ENCODE results near the gene SLC13A4. TPM values are rescaled to one million over a fixed set of nuclear protein-coding genes. Genes with fewer than 3 reads are reported as not detected.

The SLC13A4 gene
- total and polyA plus RNA-seq, 7 donors, result 0.01 to 0.08 (median 0.03) TPM; not detected in 4

GRCh38 chr7:135726911-135727673 is 894 bp downstream of the SLC13A4 start:
- 94 to 95% (median 94%) methylated on average over 30 of the region's 30 CpGs for WGBS, 3 donors
- intact Hi-C loops (cut with DNase I), result no loop called here
- H3K4me1 ChIP-seq, result no peaks in the 10 kb centered on the region
- H3K27ac ChIP-seq, result no peak overlapping the region
- H3K4me3 ChIP-seq, result no peak overlapping the region
- H3K27me3 ChIP-seq (ENCODE audit: insufficient read depth in 3 of 3, low read length in 2 of 3), result no peaks in the 10 kb centered on the region
- H3K9me3 ChIP-seq, result no peaks in the 10 kb centered on the region
- no peak for TF ChIP-seq CTCF (IDR thresholded peaks at IDR 0.05)
- ATAC-seq (no peak), DNase-seq (no peak)
- no peaks in the 10 kb centered on the region for H3K36me3 ChIP-seq (ENCODE audit: insufficient read depth in 1 of 2, low read depth in 1 of 2)

GRCh38 chr7:135726276-135726788 is 1.7 kb downstream of the SLC13A4 start:
- no peak for TF ChIP-seq CTCF (IDR thresholded peaks at IDR 0.05)
- Histone ChIP-seq H3K36me3 (ENCODE audit: insufficient read depth in 1 of 2, low read depth in 1 of 2) (no peaks in the 10 kb centered on the region), H3K4me3 (no peak overlapping the region), H3K9me3 (no peaks in the 10 kb centered on the region), H3K27ac (no peak overlapping the region), H3K4me1 (no peaks in the 10 kb centered on the region), H3K27me3 (ENCODE audit: insufficient read depth in 3 of 3, low read length in 2 of 3) (no peaks in the 10 kb centered on the region)
- 64 to 77% (median 74%) methylated on average over 5 of the region's 5 CpGs for WGBS, 3 donors
- DNase-seq (no peak), ATAC-seq (no peak)
- intact Hi-C loops (cut with DNase I), result no loop called here

- Histone ChIP-seq H3K4me1 (no peaks in the 10 kb centered on the region), H3K27ac (no peak overlapping the region), H3K4me3 (no peak overlapping the region), H3K36me3 (ENCODE audit: insufficient read depth in 1 of 2, low read depth in 1 of 2) (no peaks in the 10 kb centered on the region), H3K9me3 (no peaks in the 10 kb centered on the region), H3K27me3 (ENCODE audit: insufficient read depth in 3 of 3, low read length in 2 of 3) (no peaks in the 10 kb centered on the region)
- DNase-seq (no peak), ATAC-seq (no peak)
- intact Hi-C loops (cut with DNase I), result no loop called here
- WGBS, 3 donors, result 82 to 91% (median 84%) methylated on average over 7 of the region's 7 CpGs
- no peak for TF ChIP-seq CTCF (IDR thresholded peaks at IDR 0.05)
These were observed 4.6 kb downstream of the SLC13A4 start for GRCh38 chr7:135723411-135723810.

GRCh38 chr7:135721198-135721820 is 6.7 kb downstream of the SLC13A4 start:
- Histone ChIP-seq H3K27ac (no peak overlapping the region), H3K4me1 (no peaks in the 10 kb centered on the region), H3K4me3 (no peak overlapping the region), H3K36me3 (ENCODE audit: insufficient read depth in 1 of 2, low read depth in 1 of 2) (no peaks in the 10 kb centered on the region), H3K27me3 (ENCODE audit: insufficient read depth in 3 of 3, low read length in 2 of 3) (no peaks in the 10 kb centered on the region), H3K9me3 (no peaks in the 10 kb centered on the region)
- intact Hi-C loops (cut with DNase I), result no loop called here
- DNase-seq (no peak), ATAC-seq (no peak)
- 94 to 95% (median 94%) methylated on average over 21 of the region's 21 CpGs for WGBS, 3 donors
- TF ChIP-seq CTCF (IDR thresholded peaks at IDR 0.05), result no peak
